SKM-1 treated with dmso at 0.1 percent for 144 hours (cell line): ENCODE data around the gene CHCHD3.

Experiments
- DNase-seq: peaks from one replicate; lab custom pipeline; 2025; ENCODE audit not compliant: unreplicated experiment; lab: John Stamatoyannopoulos, UW

CHCHD3 gene

DNA sequence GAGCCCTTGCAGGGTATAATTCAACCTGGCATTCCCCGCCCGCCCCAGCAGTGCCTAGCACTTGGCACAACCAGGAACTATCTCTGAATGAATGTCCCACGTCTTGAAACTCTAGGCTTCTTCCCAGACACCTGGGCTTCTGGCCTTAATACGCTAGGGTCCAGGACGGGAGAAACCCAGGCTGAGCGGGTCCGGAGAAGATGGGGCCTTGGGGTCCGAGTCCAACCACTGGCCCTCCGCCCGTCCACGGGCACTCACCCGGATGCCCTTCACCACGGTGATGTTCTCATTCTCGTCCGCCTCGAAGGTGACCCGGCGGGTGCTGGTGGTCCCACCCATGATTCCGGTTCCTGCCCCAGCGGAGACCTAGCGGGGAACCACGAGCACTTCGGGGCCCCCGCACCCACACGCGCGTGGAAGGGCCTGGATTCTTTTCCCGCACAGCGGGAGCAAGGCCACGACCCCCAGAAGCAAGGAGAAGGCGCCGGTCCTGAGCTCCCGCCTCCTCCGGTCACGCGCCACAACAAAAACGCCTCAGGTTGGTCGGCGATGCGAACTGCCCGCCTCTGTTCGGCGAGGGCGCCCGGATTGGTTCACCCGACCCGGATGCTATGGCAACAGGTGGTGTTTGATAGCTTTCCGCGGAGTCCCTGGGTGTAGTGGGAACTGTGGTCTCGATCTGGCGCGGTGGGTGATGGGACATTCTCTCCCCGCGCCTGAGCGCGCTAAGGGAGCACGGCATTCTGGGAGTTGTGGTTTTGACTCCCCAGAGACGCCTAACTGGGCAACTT lies at the start of gene CHCHD3:
CHCHD3 (minus strand) TSS at position 492 of the 791 bp plus-strand sequence; CDS start at position 339, 153 bp downstream.
- DNase-seq = peak; percentile 98

DNA sequence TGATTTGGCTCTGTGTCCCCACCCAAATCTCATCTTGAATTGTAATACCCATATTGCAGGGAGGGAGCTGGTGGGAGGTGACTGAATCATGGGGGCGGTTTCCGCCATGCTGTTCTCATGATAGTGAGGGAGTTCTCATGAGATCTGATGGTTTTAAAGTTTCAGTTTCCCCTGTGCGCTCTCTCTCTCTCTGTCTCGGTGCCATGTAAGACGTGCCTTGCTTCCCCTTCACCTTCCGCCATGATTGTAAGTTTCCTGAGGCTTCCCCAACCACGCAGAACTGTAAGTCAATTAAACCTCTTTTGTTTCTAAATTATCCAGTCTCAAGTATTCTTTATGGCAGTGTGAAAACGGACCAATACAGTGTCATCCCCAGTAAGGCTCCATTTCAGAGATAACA lies 48.3 kb upstream of the CHCHD3 start:
- no peak for DNase-seq

DNA sequence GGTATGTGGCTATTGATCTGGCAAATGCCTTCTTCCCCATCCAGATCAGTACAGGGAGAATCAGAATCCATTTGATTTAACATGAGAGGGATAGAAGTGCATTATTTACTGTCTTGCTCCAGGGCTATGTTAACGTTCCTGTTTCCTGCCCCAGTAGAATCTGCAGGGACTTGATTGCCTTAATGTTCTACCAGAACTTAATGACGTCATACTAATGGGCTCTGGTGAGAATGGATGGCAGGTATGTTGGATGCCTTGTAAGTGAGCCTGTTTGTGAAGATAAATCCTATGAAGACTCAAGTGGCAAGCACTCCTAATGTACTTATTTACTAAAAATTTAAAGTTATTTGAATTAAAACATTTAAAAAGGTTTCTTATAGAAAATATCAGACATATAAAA lies 44.5 kb upstream of the CHCHD3 start:
- no peak for DNase-seq

DNA sequence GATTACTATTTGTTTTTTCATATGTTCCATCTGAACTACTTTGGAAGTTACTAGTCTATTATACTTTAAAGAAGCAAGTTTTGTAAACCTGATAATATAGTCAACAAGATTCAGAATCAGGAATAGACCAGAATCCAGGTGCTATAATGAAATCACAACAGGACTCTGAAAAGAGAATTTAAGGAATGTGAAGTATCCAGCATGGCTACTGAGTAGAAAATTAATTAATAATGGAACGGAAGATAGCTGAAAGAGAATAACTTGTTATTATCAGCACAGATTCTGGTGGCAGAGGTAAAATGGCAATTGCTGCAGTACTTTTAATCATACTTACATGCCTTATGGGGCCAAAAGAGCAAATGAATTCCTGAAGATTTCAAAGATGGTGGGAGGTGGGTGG lies 43.1 kb upstream of the CHCHD3 start:
- no peak for DNase-seq

DNA sequence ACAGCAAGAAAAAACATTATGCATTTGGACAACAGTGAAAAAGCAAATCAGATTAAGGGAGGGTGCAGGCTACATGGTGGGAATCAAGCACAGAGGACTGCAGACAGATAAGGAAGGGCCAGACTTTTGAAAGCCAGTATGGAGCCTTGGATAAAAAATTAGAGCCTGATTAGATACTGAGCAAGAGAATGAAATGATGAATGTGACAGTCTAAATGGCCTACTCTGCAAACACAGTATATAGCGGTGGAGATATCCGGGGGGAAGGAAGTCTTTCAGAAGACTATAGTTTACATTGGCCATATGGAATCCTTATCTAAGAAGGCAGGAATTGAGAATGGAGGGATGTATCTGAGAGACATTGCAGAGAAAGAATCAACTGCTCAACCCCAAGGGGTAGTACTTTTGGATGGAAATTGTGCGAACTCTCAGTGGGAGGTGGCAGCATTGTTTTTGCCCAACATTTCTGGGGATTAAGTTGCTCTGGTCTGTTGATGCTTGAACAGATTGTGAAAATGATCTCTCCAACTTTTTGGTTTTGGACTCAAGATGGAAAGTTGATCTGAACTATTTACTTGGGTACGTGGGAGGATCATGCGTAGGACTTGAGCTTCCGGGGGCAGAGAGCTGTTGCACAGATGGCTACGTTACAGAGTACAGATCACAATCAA lies 39.4 kb upstream of the CHCHD3 start:
- no peak for DNase-seq

DNA sequence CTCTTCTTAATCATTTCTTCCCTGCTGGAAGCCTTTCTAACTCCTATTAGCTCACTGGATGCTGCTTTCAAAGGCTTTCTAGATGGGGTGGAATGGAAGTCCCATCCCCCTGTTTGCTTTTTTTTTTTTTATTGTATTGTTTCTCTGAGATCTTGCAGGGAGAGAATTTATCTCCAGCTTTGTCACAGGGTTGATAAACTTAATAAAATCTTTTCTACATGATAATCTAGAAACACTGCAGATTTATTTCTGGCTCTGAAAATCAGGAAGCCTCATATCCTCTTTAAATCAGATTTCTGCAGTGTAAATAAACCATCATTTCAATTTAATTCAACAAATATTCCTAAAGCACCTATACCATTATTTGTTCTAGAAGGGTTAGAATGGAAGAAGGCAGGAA lies 37.2 kb upstream of the CHCHD3 start:
- no peak for DNase-seq

DNA sequence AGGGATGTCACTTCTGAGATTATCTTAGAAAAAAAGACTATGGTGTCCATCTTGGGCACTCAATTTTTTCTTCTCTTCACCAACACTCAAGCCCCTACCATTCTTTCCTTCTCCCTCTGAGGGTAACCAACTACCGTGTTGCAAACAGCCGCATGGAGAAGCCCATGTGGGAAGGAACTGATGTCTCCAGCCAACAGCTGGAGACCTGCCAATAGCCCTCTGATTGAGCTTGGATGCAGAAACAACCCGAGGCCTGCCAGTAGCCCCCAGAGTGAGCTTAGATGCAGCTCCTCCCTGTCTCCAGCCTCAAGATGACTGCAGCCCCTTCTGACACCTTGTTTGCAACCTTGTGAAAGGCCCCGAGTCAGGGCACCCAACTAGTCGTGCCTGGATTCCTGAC lies 36.4 kb upstream of the CHCHD3 start:
- DNase-seq = no peak

DNA sequence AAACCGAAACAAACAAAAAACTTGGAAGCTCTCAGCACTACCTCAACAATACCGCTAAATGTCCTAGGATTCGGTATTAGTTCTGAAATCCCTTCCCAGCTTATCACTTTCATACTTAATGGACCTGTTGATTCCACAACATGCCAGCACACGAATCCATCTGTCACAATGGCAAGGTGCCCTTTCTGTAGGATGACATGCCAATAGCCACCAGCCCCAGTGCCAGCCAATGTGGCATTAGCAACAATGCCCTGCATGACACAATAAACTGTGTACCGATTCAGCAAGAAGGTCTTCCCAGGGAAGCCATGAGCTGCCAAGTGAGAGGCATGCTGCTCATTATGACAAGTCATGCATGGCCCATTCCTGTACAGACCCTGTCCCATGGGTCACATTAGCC lies 35.6 kb upstream of the CHCHD3 start:
- no peak for DNase-seq

DNA sequence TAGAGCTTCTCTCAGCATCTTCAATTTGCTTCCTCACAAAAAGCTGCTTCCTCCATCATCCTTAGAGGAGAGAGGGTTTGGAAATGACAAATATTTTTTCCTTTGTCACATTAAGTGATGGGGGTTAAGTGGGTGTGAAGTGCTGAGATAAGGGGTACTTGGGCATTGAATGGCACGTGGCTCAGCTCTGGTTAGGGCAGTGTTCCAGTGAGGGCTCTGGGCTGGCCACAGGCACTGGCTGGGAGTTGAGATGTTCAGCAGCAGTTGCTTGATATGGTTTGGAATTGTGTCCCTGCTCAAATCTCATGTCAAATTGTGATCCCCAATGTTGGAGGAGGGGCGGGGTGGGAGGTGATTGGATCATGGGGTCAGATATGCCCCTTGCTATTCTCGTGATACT lies 33.7 kb upstream of the CHCHD3 start:
- DNase-seq = no peak

DNA sequence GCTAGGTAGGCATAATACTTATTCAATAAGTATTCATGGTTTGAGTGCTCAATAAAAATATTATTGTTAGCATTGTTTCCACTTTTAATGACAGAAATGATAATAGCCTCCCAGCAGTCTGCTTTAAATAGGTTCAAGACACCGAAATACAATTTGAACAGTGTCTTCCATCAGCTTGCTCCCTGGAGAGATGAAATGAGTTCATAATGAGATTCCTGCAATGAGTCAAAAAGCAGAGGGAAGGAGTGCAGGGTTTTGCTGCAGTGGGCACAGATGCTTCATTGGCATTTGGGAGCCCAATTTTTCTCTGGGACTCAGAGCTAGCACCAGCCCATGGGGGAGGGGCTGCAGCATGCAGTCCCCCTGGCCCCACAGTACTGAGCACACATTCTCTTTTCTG lies 32.6 kb upstream of the CHCHD3 start:
- no peak for DNase-seq

DNA sequence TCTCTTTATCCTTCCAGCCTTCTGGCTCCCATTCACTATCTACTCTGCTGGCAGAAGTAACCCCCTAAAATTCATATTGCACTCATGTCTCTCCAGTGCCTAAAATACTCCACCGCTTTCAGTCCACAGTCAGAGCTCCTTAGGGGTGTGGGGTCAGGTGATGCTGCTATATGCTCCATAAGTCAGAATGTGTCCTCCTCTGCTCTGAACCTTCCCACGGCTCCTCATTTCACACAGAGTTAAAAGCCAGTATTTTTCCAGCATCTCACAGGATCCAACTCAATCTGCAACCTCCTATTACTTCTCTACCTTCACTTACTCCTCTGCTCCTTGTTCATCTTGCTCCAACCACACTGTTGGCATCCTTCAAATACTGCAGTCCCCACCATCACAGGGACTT lies 31.1 kb upstream of the CHCHD3 start:
- no peak for DNase-seq

DNA sequence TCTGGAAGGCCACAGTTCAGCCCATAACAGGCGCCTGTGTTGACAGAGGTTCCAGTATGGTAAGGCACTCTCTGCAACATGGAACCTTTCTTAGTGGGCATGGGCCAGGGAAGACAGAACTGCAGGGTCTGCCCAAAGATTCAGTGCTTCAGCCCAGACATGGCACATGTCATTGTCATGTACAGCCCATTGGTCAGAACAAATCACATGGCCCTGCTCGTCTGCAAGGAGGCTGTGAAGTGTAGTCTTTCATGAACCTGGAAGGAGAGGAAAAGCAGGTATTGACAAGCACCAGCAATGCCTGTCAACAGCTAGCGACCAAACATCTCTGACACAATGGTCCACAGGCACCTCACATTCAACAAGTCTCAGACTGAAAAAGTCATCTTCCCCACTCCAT lies 30.4 kb upstream of the CHCHD3 start:
- DNase-seq = no peak

DNA sequence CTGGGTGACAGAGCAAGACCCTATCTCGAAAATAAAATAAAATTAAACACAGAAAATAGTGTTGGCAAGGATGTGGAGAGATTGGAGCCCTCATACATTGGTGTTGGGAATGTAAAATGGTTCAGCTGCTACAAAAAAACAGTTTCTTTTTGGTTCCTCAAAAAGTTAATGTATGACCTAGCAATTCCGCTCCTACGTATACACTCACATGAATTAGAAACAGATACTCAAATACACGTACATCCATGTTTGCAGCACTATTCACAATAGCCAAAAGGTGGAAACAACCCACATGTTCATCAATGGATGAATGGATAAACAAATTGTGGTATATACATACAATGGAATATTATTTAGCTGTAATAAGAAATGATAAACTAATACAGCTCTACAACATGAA lies 28.4 kb upstream of the CHCHD3 start:
- no peak for DNase-seq

DNA sequence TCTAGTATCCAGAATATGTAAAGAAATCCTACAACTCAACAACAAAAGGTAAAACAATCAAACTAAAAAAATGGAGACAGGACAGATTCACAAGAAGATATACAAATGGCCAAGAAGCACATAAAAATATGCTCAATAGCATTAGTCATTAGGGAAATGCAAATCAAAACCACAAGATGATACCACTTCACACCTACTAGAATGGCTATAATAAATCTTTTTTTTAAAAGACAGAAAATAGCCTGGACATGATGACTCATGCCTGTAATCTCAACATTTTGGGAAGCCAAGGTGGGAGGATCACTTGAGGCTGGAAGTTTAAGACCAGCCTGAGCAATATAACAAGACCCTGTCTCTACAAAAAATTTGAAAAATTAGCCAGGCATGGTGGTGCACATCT lies 27.9 kb upstream of the CHCHD3 start:
- no peak for DNase-seq

DNA sequence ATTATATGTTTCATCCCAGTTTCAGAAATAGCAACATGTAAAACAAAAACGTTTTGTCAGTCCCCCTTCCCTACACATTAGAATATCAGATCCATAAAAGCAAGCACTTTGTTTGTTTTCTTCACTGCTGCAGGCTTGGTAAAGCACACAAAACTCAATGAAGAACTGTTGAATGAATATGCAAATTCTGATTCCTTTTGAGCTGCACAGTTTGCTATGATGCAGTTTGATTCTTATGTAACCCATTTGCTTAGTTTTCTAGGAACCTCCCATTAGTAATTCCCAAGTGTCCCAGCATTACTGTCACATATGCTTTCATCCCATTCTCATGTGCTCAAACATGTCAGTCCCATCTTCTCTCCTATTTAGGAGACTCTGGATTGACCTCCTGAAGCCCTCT lies 26.1 kb upstream of the CHCHD3 start:
- no peak for DNase-seq

DNA sequence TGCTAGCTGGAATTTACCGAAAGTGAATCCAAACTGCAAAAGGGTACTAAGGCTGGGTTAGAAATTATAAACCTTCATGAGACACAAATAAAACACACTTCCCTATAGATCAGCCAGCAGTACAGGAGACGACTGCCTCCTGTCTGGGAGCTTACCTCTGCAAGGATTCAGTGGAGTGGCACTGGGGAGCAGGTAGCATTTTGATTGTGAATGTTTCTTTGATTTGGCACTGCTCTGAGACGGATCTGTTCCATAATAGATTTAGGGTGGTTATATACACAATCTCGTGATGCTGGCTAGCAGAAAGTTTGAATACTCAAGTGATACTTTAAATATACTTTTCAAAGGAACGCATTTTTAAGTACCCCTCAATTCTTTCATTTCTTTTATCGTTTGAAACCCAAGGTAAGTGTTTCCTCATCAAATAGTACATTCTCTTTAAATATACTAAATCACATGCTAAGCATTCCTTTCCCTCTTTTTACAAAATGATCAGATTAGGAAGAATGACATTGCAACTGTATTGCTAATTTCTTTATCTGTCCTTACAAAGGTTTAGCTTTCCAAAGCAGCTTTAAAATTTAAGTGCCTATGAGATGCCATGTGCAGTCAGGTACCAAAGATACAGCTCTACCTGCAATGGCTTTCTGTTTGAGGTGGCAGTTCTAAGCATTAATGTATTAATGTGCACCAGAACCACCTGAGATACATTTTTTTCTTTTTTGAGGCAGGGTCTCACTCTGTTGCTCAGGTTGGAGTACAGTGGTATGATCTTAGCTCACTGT lies 20.6 kb upstream of the CHCHD3 start:
- DNase-seq = no peak

DNA sequence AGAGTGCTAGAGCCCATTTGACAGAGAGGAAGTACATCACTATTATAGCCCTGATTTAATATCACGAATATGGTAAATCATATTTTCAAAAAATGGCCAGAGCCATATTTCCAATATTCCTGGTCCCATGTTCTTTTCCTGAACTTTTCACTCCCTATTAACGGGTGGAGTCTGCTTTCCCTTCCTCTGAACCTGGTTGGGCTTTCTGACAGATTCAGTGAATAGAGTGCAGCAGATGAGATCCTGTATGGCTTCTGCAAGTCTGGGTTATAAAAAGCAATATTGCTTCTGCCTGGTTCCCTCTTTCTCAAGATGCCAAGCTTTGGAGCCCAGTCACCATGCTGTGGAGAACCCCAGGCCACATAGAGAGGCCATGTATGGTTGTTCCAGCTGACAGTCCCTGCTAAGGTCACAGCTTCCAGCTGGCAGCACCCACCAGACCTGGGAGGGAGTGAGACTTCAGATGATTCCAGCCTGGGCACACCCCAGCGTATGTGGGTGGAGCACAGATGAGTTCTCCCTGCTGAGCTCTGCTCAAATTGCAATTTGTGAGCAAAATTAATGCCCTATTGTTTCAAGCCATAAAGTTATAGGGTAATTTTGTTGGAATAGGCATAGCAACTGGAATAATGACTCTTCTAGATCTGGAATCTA lies 17.9 kb upstream of the CHCHD3 start:
- DNase-seq = no peak

DNA sequence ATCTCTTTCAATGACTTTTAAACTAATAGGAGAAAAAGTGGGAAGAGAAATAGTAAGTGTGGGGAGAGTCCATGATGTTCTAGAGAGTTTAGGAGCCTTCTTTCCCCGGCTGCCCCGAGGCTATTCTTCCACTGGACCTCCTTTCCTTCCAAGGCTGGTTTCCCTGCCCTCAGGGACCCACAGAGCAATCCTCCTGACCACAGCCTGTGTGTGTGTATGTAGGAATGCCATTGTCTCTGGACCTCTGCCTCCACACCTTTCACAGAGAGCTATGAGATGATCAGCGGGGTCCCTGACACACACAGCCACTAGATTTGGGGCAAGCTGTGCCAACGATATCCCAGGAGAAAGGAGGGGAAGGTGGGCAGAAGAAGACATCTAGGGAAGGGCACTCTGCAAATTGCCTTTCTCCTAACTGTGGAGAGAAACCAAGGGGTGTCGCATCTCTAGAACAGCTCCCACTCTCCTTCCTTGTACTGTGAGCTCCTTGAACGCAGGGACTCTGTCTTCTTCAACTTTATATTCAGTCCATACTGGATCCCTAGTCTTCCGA lies 13.3 kb upstream of the CHCHD3 start:
- DNase-seq = no peak

DNA sequence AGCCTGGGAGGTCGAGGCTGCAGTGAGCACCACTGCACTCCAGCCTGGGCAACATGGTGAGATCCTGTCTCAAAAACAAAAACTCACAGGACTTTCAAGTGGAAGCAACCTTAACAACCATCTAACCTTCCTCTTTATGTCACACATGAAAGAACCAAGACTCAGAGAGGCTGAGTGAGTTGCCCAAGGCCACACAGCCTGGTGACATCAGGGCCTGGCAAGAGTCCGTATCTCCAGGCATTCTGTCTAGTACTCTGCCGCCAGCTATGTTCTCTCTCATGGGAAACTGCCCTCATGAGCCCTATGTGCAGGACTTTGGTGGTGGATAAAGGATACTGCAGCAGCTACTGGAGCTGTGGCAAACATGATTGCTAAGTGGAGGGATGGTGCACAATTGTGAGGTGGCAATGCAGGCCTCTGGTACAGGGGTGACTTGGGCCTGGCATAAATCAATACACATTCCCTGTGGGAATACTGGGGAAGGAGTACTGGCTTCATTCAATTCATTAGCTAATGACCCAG lies 10.1 kb upstream of the CHCHD3 start:
- DNase-seq = no peak

DNA sequence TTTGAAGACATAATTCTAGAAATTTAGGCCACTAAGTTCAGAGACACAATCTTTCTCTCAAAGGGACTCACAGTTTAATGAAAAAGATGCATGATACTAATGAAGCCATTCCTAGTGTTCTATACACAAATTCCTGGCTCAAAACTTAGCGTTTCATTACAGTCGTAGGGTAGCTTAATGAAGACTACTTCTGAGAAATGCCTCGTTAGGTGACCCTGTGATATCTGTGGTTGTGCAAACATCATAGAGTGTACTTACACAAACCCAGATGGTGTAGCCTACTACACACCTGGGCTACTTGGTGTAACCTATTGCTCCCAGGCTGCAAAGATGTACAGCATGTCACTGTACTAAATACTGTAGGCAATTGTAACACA lies 488 bp upstream of the CHCHD3 start:
- no peak for DNase-seq

DNA sequence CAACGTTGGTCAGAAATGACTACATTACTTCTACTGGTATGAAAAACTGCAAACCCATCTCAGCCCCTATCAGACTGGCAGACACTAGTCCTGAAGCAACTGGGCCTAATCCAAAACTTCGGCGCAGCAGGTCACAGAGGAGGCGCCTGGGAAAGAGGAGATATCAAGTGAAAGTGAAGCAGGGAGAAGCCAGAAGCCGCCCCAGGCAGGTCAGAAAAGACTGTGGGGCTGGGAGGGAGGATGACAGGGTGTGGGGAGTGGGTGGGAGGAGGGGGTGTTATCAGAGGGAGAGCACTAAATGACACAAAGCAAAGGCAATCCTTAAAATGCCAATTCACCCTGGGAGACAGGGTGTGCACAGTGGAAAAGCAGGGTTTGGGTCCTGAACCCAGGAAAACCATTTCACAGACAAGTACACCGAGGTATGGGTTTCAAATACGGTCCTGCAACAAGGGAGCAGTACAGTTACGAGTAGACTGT lies 731 bp downstream of the CHCHD3 start:
- DNase-seq = peak; percentile 24
